Measurements from ENCODE around the gene ANKHD1.
"Not testable (repeated sequence)": the region's sequence is repeated elsewhere in the genome, so short reads cannot be mapped to it uniquely, and the experiment has no call there.

ANKHD1 gene

GRCh38 chr5:140421375-140421774 is 19.7 kb downstream of the ANKHD1 start:
- DNase-seq = not testable (repeated sequence)

GRCh38 chr5:140423609-140424008 is 22.0 kb downstream of the ANKHD1 start:
- DNase-seq = no peak

- no peak for DNase-seq
Observed at GRCh38 chr5:140424135-140424534, 22.5 kb downstream of the ANKHD1 start.

- not testable (repeated sequence) for DNase-seq
Observed at GRCh38 chr5:140427726-140428125, 26.1 kb downstream of the ANKHD1 start.

- no peak for DNase-seq
Observed at GRCh38 chr5:140429724-140430123, 28.1 kb downstream of the ANKHD1 start.

- no peak for DNase-seq
Observed at GRCh38 chr5:140432212-140432611, 30.6 kb downstream of the ANKHD1 start.

GRCh38 chr5:140432916-140433315 is 31.3 kb downstream of the ANKHD1 start:
- no peak for DNase-seq

GRCh38 chr5:140457368-140457767 is 55.7 kb downstream of the ANKHD1 start:
- DNase-seq = not testable (repeated sequence)

GRCh38 chr5:140466981-140467742 is 65.5 kb downstream of the ANKHD1 start:
- DNase-seq = no peak

- no peak for DNase-seq
Observed at GRCh38 chr5:140468188-140468587, 66.6 kb downstream of the ANKHD1 start.

- no peak for DNase-seq
Observed at GRCh38 chr5:140469259-140469658, 67.6 kb downstream of the ANKHD1 start.

GRCh38 chr5:140480310-140481014 is 78.8 kb downstream of the ANKHD1 start:
- no peak for DNase-seq

- DNase-seq = no peak
Observed at GRCh38 chr5:140481758-140482157, 80.1 kb downstream of the ANKHD1 start.

- no peak for DNase-seq
Observed at GRCh38 chr5:140483055-140483454, 81.4 kb downstream of the ANKHD1 start.

- not testable (repeated sequence) for DNase-seq
Observed at GRCh38 chr5:140488141-140488540, 86.5 kb downstream of the ANKHD1 start.

GRCh38 chr5:140488914-140489313 is 87.3 kb downstream of the ANKHD1 start:
- no peak for DNase-seq

GRCh38 chr5:140497897-140498296 is 96.3 kb downstream of the ANKHD1 start:
- DNase-seq = no peak

- DNase-seq = no peak
Observed at GRCh38 chr5:140498591-140498990, 97.0 kb downstream of the ANKHD1 start.

GRCh38 chr5:140502834-140503233 is 101.2 kb downstream of the ANKHD1 start:
- DNase-seq = peak; percentile 4

GRCh38 chr5:140509898-140510297 is 108.3 kb downstream of the ANKHD1 start:
- DNase-seq = no peak

- no peak for DNase-seq
Observed at GRCh38 chr5:140513124-140513523, 111.5 kb downstream of the ANKHD1 start.

GRCh38 chr5:140524003-140524402 is 122.4 kb downstream of the ANKHD1 start:
- DNase-seq = no peak

- DNase-seq = no peak
Observed at GRCh38 chr5:140540227-140540626, 138.6 kb downstream of the ANKHD1 start.

GRCh38 chr5:140542972-140543371 is 141.3 kb downstream of the ANKHD1 start:
- no peak for DNase-seq
